Stimulated activated CD8-positive, alpha-beta memory T cell treated with anti-CD3 and anti-CD28 coated beads, Interleukin-4, amount 100 ng/mL, for 1 hour (primary cell): ENCODE results near the gene TAS2R40.
A peak's percentile ranks its signal among the peaks of the same experiment; 100 is the strongest.

Experiments
- DNase-seq, 2 donors: peaks; one replicate each; pipeline ENCODE4 v3.0.0-alpha.2; 2020; ENCODE audit warnings: low read depth in 2 of 2, low spot score in 1 of 2

Gene TAS2R40

GRCh38 chr7:143223784-143224183 lies 1.9 kb downstream of the TAS2R40 start:
- DNase-seq = no peak

GRCh38 chr7:143225047-143225446 lies 3.2 kb downstream of the TAS2R40 start:
- no peak for DNase-seq

- DNase-seq = no peak
Observed at GRCh38 chr7:143227806-143228205, 6.0 kb downstream of the TAS2R40 start.

- DNase-seq = no peak
Observed at GRCh38 chr7:143229054-143229790, 7.4 kb downstream of the TAS2R40 start.

GRCh38 chr7:143230602-143231457 lies 9.0 kb downstream of the TAS2R40 start:
- DNase-seq = no peak

- DNase-seq = no peak
Observed at GRCh38 chr7:143233816-143234532, 12.1 kb downstream of the TAS2R40 start.

GRCh38 chr7:143234533-143234875 lies 12.7 kb downstream of the TAS2R40 start:
- no peak for DNase-seq

- no peak for DNase-seq
Observed at GRCh38 chr7:143235561-143235960, 13.7 kb downstream of the TAS2R40 start.

GRCh38 chr7:143236408-143236990 lies 14.7 kb downstream of the TAS2R40 start:
- no peak for DNase-seq

GRCh38 chr7:143237366-143237765 lies 15.5 kb downstream of the TAS2R40 start:
- DNase-seq = no peak

GRCh38 chr7:143238289-143238980 lies 16.6 kb downstream of the TAS2R40 start:
- no peak for DNase-seq

GRCh38 chr7:143239813-143240212 lies 18.0 kb downstream of the TAS2R40 start:
- DNase-seq = no peak

GRCh38 chr7:143240291-143241168 lies 18.7 kb downstream of the TAS2R40 start:
- peak; percentile 17 to 49 for DNase-seq

GRCh38 chr7:143242306-143242705 lies 20.5 kb downstream of the TAS2R40 start:
- no peak for DNase-seq

GRCh38 chr7:143243111-143243510 lies 21.3 kb downstream of the TAS2R40 start:
- DNase-seq = no peak

GRCh38 chr7:143243614-143244013 lies 21.8 kb downstream of the TAS2R40 start:
- no peak for DNase-seq

- no peak for DNase-seq
Observed at GRCh38 chr7:143244321-143244720, 22.5 kb downstream of the TAS2R40 start.

- DNase-seq = no peak
Observed at GRCh38 chr7:143245123-143245522, 23.3 kb downstream of the TAS2R40 start.

- DNase-seq = no peak
Observed at GRCh38 chr7:143247372-143247771, 25.5 kb downstream of the TAS2R40 start.
